SK-N-SH (cell line): ENCODE data around the gene ERV3-1. TPM values are rescaled to one million over a fixed set of nuclear protein-coding genes. Genes with fewer than 3 reads are reported as not detected.

Source experiments
- CTCF ChIA-PET: fragments of 300-600, 350-600 bp; formaldehyde crosslinking; extraction: SDS; loops from one replicate; lab custom pipeline; 2021; lab: Yijun Ruan, JAX
- POLR2A ChIA-PET: fragments of 350-600 bp; sonication (Branson Sonifier 250); formaldehyde crosslinking; extraction: SDS; loops from one replicate; lab custom pipeline; 2020; ENCODE audit warnings: antibody characterized with exemption, inconsistent platforms; lab: Yijun Ruan, JAX
- DNase-seq: peaks from one replicate; pipeline ENCODE4 v3.0.0; 2012
- H2AFZ ChIP-seq: fragments of 200-600 bp; sonication (generic); 2 replicates; pipeline ENCODE4 v1.8.1; 2016; ENCODE audit warnings: antibody characterized with exemption, mild to moderate bottlenecking, low read depth
- H3F3A ChIP-seq: fragments of 200-600 bp; sonication (generic); replicated peaks from 2 replicates; pipeline ENCODE3; 2016; ENCODE audit warnings: antibody characterized with exemption, mild to moderate bottlenecking; ENCODE audit not compliant: insufficient read depth
- H3K27ac ChIP-seq, 2 experiments: fragments of 200-500 bp in 1 of 2; fragments of 200-600 bp in 1 of 2; sonication (Bioruptor generic) in 1 of 2; sonication (generic), shearing (Covaris generic) in 1 of 2; 2 replicates each; pipeline versions ENCODE4 v1.5.1 to v1.6.1; 2014 to 2016; ENCODE audit warnings: low read depth in 2 of 2, inconsistent platforms in 1 of 2, low read length in 1 of 2, mild to moderate bottlenecking in 1 of 2, mixed read lengths in 1 of 2
- H3K27me3 ChIP-seq: fragments of 200-600 bp; sonication (generic), shearing (Covaris generic); 2 replicates; pipeline ENCODE4 v1.6.1; 2016; ENCODE audit warnings: mixed run types; ENCODE audit not compliant: insufficient read depth
- H3K36me3 ChIP-seq, 2 experiments: fragments of 200-500 bp in 1 of 2; fragments of 200-600 bp in 1 of 2; sonication (Bioruptor generic) in 1 of 2; sonication (generic) in 1 of 2; replicated peaks in 1 of 2; 2 replicates each; pipeline versions ENCODE3 to v1.5.1; 2014 to 2016; ENCODE audit warnings: low read length in 1 of 2, mild to moderate bottlenecking in 1 of 2; ENCODE audit not compliant: insufficient read depth in 2 of 2, control insufficient read depth in 1 of 2
- H3K4me1 ChIP-seq, 2 experiments: fragments of 200-500 bp in 1 of 2; fragments of 200-600 bp in 1 of 2; sonication (Bioruptor generic) in 1 of 2; sonication (generic), shearing (Covaris generic) in 1 of 2; 2 replicates each; pipeline versions ENCODE4 v1.5.1 to v1.6.1; 2014 to 2016; ENCODE audit warnings: low read depth in 1 of 2, low read length in 1 of 2, mixed run types in 1 of 2; ENCODE audit not compliant: insufficient read depth in 2 of 2, control insufficient read depth in 1 of 2
- H3K4me2 ChIP-seq: fragments of 200-600 bp; sonication (generic), shearing (Covaris generic); 2 replicates; pipeline ENCODE4 v1.6.1; 2017; ENCODE audit warnings: mixed run types
- H3K4me3 ChIP-seq, 2 experiments: fragments of 200-500 bp in 1 of 2; fragments of 200-600 bp in 1 of 2; sonication (Bioruptor generic) in 1 of 2; sonication (generic), shearing (Covaris generic) in 1 of 2; 2 replicates each; pipeline versions ENCODE4 v1.5.1 to v1.8.1; 2014 to 2016; ENCODE audit warnings: low read depth in 2 of 2, inconsistent platforms in 1 of 2, low read length in 1 of 2, mild to moderate bottlenecking in 1 of 2, mixed read lengths in 1 of 2, moderate library complexity in 1 of 2
- H3K79me2 ChIP-seq: fragments of 200-600 bp; sonication (generic); 2 replicates; pipeline ENCODE4 v1.8.1; 2017; ENCODE audit warnings: mild to moderate bottlenecking; ENCODE audit not compliant: insufficient read depth
- H3K9ac ChIP-seq: fragments of 200-600 bp; sonication (generic); 2 replicates; pipeline ENCODE4 v1.6.1; 2017; ENCODE audit warnings: mixed run types
- H3K9me2 ChIP-seq: fragments of 200-600 bp; sonication (generic); 2 replicates; pipeline ENCODE4 v1.6.1; 2017; ENCODE audit warnings: mixed run types
- H3K9me3 ChIP-seq: fragments of 200-600 bp; sonication (generic); 2 replicates; pipeline ENCODE4 v1.6.1; 2017; ENCODE audit warnings: mixed run types, mild to moderate bottlenecking, moderate library complexity
- H4K20me1 ChIP-seq: fragments of 200-600 bp; sonication (generic); 2 replicates; pipeline ENCODE4 v1.6.1; 2017; ENCODE audit warnings: mild to moderate bottlenecking, mixed run types; ENCODE audit not compliant: insufficient read depth
- CHD2 ChIP-seq: fragments of 150-350 bp; IDR thresholded peaks from 2 replicates; pipeline ENCODE4 v1.6.1; 2018; ENCODE audit warnings: low read length; ENCODE audit not compliant: partially characterized antibody
- CTCF ChIP-seq: fragments of 200-600 bp; sonication (generic); IDR thresholded peaks from 2 replicates; pipeline ENCODE4 v1.6.1; 2017; ENCODE audit warnings: antibody characterized with exemption, mild to moderate bottlenecking, moderate library complexity
- ELF1 ChIP-seq: IDR thresholded peaks from 2 replicates; pipeline ENCODE4 v1.4.0; 2012
- EZH2phosphoT487 ChIP-seq: fragments of 200-600 bp; sonication (generic); IDR thresholded peaks from 2 replicates; pipeline ENCODE4 v1.6.1; 2017; ENCODE audit warnings: low read depth, mixed run types, mild to moderate bottlenecking, antibody characterized with exemption, moderate library complexity, borderline replicate concordance
- FOSL2 ChIP-seq: IDR thresholded peaks from 2 replicates; pipeline ENCODE4 v1.4.0; 2012; ENCODE audit warnings: low read depth, mild to moderate bottlenecking, moderate library complexity, borderline replicate concordance
- FOXJ3 ChIP-seq: sonication (generic); formaldehyde crosslinking; IDR thresholded peaks from 2 replicates; pipeline ENCODE4 v1.5.1; 2020; ENCODE audit warnings: mild to moderate bottlenecking, missing genetic modification reagents
- FOXM1 ChIP-seq: IDR thresholded peaks from 2 replicates; pipeline ENCODE4 v1.4.0; 2012; ENCODE audit warnings: low read depth, mild to moderate bottlenecking
- GATA2 ChIP-seq: sonication (generic); formaldehyde crosslinking; IDR thresholded peaks from 2 replicates; pipeline ENCODE4 v1.5.0; 2020; ENCODE audit warnings: mild to moderate bottlenecking, missing genetic modification reagents
- JUND ChIP-seq: IDR thresholded peaks from 2 replicates; pipeline ENCODE4 v1.4.0; 2012
- MEF2A ChIP-seq: IDR thresholded peaks from 2 replicates; pipeline ENCODE4 v1.4.0; 2012; ENCODE audit warnings: low read depth, borderline replicate concordance
- MXI1 ChIP-seq: IDR thresholded peaks from 2 replicates; pipeline ENCODE4 v1.6.1; 2012; ENCODE audit warnings: mild to moderate bottlenecking, low read depth, low read length, improper control_type of control experiment
- NFIC ChIP-seq: IDR thresholded peaks from 2 replicates; pipeline ENCODE4 v1.4.0; 2012; ENCODE audit warnings: borderline replicate concordance
- NRF1 ChIP-seq: IDR thresholded peaks from 2 replicates; pipeline ENCODE4 v1.6.1; 2012; ENCODE audit warnings: low read depth, mild to moderate bottlenecking, low read length
- POLR2AphosphoS5 ChIP-seq: IDR thresholded peaks from 2 replicates; pipeline ENCODE4 v1.6.1; 2012; ENCODE audit warnings: low read depth, low read length
- RXRA ChIP-seq: IDR thresholded peaks from 2 replicates; pipeline ENCODE4 v1.4.0; 2012; ENCODE audit warnings: low read depth, mild to moderate bottlenecking, borderline replicate concordance
- SIN3A ChIP-seq: IDR thresholded peaks from 2 replicates; pipeline ENCODE4 v1.6.1; 2012; ENCODE audit warnings: low read depth, mild to moderate bottlenecking, low read length, moderate library complexity, borderline replicate concordance
- SMC3 ChIP-seq: IDR thresholded peaks from 2 replicates; pipeline ENCODE4 v1.6.1; 2012; ENCODE audit warnings: low read depth, low read length, improper control_type of control experiment
- TEAD4 ChIP-seq: IDR thresholded peaks from 2 replicates; pipeline ENCODE4 v1.4.0; 2012; ENCODE audit warnings: mild to moderate bottlenecking, borderline replicate concordance; ENCODE audit not compliant: insufficient read depth
- USF2 ChIP-seq: fragments of 150-350 bp; IDR thresholded peaks from 2 replicates; pipeline ENCODE4 v1.6.1; 2017; ENCODE audit warnings: antibody characterized with exemption, low read length, low read depth, borderline replicate concordance
- YY1 ChIP-seq: IDR thresholded peaks from 2 replicates; pipeline ENCODE4 v1.4.0; 2012; ENCODE audit warnings: low read depth, mild to moderate bottlenecking
- WGBS: methylation state at CpG from one replicate; pipeline ENCODE4 v1.1.6; 2017; ENCODE audit warnings: low lambda C conversion rate; 5-methylcytosine and 5-hydroxymethylcytosine counted together
- polyA plus RNA-seq, 3 experiments: library from polyadenylated mRNA; depleted of rRNA; stranded (reverse); fragments of >200 nt; gene quantifications; 2 replicates each; pipeline ENCODE4 v1.2.3, GENCODE V29; 2012
- TF ChIP-seq, protein P1 (sequence below): IDR thresholded peaks from 2 replicates; pipeline ENCODE4; 2012

Gene ERV3-1
- polyA plus RNA-seq, 1 of the 3 experiments (the other 2 are of a cell fraction): 8.4 TPM

GRCh38 chr7:64990216-64990615, 16.3 kb downstream of the ERV3-1 start (continued):
- TF ChIP-seq ELF1 (no peak), SIN3A (no peak), CTCF (no peak), FOXJ3 (CRISPR knock-in tag) (no peak), POLR2AphosphoS5 (no peak)
- TF ChIP-seq, protein P1, sequence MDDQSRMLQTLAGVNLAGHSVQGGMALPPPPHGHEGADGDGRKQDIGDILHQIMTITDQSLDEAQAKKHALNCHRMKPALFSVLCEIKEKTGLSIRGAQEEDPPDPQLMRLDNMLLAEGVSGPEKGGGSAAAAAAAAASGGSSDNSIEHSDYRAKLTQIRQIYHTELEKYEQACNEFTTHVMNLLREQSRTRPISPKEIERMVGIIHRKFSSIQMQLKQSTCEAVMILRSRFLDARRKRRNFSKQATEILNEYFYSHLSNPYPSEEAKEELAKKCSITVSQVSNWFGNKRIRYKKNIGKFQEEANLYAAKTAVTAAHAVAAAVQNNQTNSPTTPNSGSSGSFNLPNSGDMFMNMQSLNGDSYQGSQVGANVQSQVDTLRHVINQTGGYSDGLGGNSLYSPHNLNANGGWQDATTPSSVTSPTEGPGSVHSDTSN: no peak

DNA sequence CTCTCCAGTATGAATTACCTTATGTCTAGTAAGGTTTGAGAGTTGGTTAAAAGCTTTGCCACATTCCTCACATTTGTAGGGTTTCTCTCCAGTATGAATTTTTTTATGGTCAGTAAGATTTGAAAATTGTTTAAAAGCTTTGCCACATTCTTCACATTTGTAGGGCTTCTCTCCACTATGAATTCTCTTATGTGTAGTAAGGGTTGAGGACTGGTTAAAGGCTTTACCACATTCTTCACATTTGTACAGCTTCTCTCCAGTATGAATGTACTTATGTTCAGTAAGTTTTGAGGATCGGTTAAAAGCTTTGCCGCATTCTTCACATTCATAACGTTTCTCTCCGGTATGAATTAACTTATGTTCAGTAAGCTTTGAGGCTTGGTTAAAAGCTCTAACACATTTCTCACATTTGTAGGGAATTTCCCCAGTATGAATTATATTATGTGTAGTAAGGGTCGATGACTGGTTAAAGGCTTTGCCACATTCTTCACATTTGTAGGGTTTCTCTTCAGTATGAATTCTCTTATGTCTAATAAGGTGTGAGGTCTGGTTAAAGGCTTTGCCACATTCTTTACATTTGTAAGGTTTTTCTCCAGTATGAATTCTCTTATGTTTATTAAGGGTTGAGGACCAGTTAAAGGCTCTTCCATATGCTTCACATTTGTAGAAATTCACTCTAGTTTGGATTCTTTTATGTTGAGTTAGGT, 27.8 kb downstream of the ERV3-1 start:
- no peak overlapping the region for H3K9ac ChIP-seq
- H3K4me1 ChIP-seq: no peaks in the 10 kb centered on the region
- no peak overlapping the region; a peak in 1 of 4 replicates for H3K4me3 ChIP-seq
- 88% methylated on average over 5 of the region's 5 CpGs for WGBS
- H3K36me3 ChIP-seq: peaks cover 55 to 68% of the 10 kb centered on the region in 2 experiments
- peaks cover 9% of the 10 kb centered on the region for H3F3A ChIP-seq
- no peaks in the 10 kb centered on the region for H3K9me2 ChIP-seq
- no peak for TF ChIP-seq GATA2 (CRISPR knock-in tag)
- TF ChIP-seq USF2: no peak
- no peak for TF ChIP-seq EZH2phosphoT487
- no peak for TF ChIP-seq SMC3
- TF ChIP-seq TEAD4: no peak
- no peak for TF ChIP-seq FOXJ3 (CRISPR knock-in tag)
- no peak for TF ChIP-seq NRF1
- no peak for TF ChIP-seq MXI1
- no peak for TF ChIP-seq CHD2
- no peak for TF ChIP-seq SIN3A
- TF ChIP-seq POLR2AphosphoS5: no peak
- TF ChIP-seq JUND: no peak
- no peak for TF ChIP-seq MEF2A
- no peak for TF ChIP-seq RXRA
- TF ChIP-seq FOXM1: no peak
- no peak for TF ChIP-seq YY1
- TF ChIP-seq, protein P1: no peak
- TF ChIP-seq NFIC: no peak
- no peak for TF ChIP-seq FOSL2
- no peak for DNase-seq
- H3K79me2 ChIP-seq: no peaks in the 10 kb centered on the region
- H4K20me1 ChIP-seq: no peaks in the 10 kb centered on the region
- no peaks in the 10 kb centered on the region for H3K27me3 ChIP-seq
- ChIA-PET POLR2A (no interaction called here), CTCF (interaction anchor here (1.1 to 1.8 kb wide), 2 partner anchors 27 to 238 kb away, joined by 3 to 7 read pairs; no protein-coding TSS in a partner anchor)
- H3K4me2 ChIP-seq: no peak overlapping the region
- H3K9me3 ChIP-seq: peaks cover 82% of the 10 kb centered on the region
- no peak overlapping the region for H3K27ac ChIP-seq
- no peak overlapping the region for H2AFZ ChIP-seq
